Left cardiac atrium (tissue), 4 donors: ENCODE results near the gene PCDHGA10. TPM values are rescaled to one million over a fixed set of nuclear protein-coding genes. Genes with fewer than 3 reads are reported as not detected.
"Not testable (repeated sequence)": the region's sequence is repeated elsewhere in the genome, so short reads cannot be mapped to it uniquely, and the experiment has no call there.

Experiments
- ATAC-seq, 2 donors: fragments of 200-7000 bp; cut with Tn5 transposase; one replicate each; pipeline ENCODE4 v1.9.1; 2020; ENCODE audit warnings: mild to moderate bottlenecking in 2 of 2, moderate library complexity in 2 of 2
- DNase-seq: peaks from one replicate; pipeline ENCODE4 v3.0.0-alpha.2; 2020
- intact Hi-C, 2 donors: fragments of 100-400 bp; cut with DNase I; formaldehyde crosslinking; loops; one replicate each; pipeline versions ENCODE4 v1.14.1 to v1.15.1; 2022 to 2023
- total RNA-seq, 2 donors: library from RNA; stranded (reverse); fragmentation: NEBNext Ultra II Directional; extraction: Animal tissue kit (Norgen Biotek cat#: 25700); gene quantifications; one replicate each; pipeline ENCODE4 v1.2.1, GENCODE V29; 2021
- donor health status: DM: no; HTN: yes; CAD: no.
- donor health status: DM: no; HTN: yes; CAD: no; lungs with severe emphysema.
- donor health status: DM: yes; HTN: yes; CAD: no.
- donor health status: Dilated cardiomyopathy.

PCDHGA10 gene
- total RNA-seq, 2 donors from 2014 or later: 3.3 to 4.6 TPM

DNA sequence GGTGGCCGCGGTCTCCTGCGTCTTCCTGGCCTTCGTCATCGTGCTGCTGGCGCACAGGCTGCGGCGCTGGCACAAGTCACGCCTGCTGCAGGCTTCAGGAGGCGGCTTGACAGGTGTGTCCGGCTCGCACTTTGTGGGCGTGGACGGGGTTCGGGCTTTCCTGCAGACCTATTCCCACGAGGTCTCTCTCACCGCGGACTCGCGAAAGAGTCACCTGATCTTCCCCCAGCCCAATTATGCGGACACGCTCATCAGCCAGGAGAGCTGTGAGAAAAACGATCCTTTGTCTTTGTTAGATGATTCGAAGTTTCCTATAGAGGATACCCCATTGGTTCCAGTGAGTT lies 2.5 kb downstream of the PCDHGA10 start:
- not testable (repeated sequence) for ATAC-seq, DNase-seq
- intact Hi-C loops: loop anchor here (5.0 to 10.0 kb wide), 2 partner anchors 140 to 147 kb away; no protein-coding TSS in a partner anchor

DNA sequence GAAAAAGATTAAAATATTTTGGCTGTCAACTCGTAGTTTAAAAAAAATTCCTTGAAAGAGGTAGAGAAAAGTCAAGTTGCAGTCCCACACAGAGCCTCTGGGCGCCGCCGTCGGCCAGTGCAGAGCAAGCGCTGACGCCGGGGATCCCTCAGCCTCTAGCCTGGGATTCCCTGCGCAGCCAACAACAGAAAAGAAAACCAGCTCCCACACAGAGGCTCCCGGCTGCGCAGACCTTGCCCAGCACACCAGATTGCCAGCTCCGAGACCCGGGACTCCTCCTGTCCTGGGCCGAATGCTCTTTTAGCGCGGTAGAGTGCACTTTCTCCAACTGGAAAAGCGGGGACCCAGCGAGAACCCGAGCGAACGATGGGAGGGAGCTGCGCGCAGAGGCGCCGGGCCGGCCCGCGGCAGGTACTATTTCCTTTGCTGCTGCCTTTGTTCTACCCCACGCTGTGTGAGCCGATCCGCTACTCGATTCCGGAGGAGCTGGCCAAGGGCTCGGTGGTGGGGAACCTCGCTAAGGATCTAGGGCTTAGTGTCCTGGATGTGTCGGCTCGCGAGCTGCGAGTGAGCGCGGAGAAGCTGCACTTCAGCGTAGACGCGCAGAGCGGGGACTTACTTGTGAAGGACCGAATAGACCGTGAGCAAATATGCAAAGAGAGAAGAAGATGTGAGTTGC lies 4.8 kb downstream of the PCDHGA10 start, which contains the start of gene PCDHGB7:
TSS of gene PCDHGB7 (plus strand) at position 184 of the 679 bp plus-strand sequence. CDS start at position 367, 183 bp downstream.
- DNase-seq: peak; percentile 83
- intact Hi-C loops: loop anchor here (5.0 to 10.0 kb wide), 2 partner anchors 137 to 145 kb away; no protein-coding TSS in a partner anchor
- peak; percentile 91 to 95 for ATAC-seq

DNA sequence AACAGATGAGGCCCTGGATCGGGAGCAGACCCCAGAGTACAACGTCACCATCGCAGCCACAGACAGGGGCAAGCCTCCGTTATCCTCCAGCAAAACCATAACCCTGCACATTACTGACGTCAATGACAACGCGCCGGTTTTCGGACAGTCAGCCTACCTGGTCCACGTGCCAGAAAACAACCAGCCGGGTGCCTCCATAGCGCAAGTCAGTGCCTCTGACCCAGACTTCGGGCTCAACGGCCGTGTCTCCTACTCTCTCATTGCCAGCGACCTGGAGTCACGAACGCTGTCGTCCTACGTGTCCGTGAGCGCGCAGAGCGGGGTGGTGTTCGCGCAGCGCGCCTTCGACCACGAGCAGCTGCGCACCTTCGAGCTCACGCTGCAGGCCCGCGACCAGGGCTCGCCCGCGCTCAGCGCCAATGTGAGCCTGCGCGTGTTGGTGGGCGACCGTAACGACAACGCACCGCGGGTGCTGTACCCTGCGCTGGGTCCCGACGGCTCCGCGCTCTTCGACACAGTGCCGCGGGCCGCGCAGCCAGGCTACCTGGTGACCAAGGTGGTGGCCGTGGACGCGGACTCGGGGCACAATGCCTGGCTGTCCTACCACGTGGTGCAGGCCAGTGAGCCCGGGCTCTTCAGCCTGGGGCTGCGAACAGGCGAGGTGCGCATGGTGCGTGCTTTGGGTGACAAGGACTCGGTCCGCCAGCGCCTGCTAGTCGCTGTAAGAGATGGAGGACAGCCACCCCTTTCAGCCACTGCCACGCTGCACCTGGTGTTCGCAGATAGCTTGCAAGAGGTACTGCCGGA lies 6.5 kb downstream of the PCDHGA10 start:
- intact Hi-C loops: loop anchor here (5.0 to 10.0 kb wide), 2 partner anchors 136 to 143 kb away; no protein-coding TSS in a partner anchor
- DNase-seq: no peak
- no peak for ATAC-seq

DNA sequence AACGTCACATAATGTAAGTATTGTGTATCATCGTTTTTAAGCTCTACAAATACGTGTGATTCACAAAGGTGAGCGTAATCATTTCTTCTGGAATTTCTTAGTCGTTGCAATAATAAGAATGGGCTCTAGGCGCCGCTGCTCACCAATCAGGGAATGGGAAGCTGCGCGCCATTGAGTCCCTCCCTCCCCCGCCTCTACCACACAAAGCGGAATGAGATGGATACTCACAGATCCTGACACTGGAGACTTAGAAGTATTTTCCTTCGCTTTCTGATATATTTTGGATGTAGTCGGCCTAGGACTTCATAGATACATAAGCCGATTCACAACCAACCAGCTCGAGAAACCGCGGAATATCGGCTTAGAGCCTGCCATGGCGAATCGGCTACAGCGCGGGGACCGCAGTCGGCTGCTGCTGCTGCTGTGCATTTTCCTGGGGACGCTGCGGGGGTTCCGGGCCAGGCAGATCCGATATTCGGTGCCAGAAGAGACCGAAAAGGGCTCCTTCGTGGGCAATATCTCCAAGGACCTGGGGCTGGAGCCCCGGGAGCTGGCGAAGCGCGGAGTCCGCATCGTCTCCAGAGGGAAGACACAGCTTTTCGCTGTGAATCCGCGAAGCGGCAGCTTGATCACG lies 8.2 kb downstream of the PCDHGA10 start, which contains the start of gene PCDHGA11:
TSS of gene PCDHGA11 (plus strand) at position 197 of the 634 bp plus-strand sequence. CDS start at position 374, 177 bp downstream.
- ATAC-seq (peak in 1 of 2 donors; percentile 52), DNase-seq (no peak)
- intact Hi-C loops: loop anchor here in 1 of 2 donors (10.0 kb wide), 1 partner anchor 104 kb away; no protein-coding TSS in a partner anchor

DNA sequence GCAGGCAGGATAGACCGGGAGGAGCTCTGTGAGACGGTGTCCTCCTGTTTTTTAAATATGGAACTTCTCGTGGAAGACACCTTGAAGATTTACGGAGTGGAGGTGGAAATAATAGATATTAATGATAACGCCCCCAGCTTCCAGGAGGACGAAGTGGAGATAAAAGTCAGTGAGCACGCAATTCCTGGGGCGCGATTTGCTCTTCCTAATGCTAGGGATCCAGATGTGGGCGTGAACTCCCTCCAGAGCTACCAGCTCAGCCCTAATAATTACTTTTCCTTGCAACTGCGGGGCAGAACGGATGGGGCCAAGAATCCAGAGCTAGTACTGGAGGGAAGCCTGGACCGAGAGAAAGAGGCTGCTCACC lies 8.7 kb downstream of the PCDHGA10 start:
- no peak for ATAC-seq
- intact Hi-C loops: loop anchor here in 1 of 2 donors (10.0 kb wide), 1 partner anchor 103 kb away; no protein-coding TSS in a partner anchor

DNA sequence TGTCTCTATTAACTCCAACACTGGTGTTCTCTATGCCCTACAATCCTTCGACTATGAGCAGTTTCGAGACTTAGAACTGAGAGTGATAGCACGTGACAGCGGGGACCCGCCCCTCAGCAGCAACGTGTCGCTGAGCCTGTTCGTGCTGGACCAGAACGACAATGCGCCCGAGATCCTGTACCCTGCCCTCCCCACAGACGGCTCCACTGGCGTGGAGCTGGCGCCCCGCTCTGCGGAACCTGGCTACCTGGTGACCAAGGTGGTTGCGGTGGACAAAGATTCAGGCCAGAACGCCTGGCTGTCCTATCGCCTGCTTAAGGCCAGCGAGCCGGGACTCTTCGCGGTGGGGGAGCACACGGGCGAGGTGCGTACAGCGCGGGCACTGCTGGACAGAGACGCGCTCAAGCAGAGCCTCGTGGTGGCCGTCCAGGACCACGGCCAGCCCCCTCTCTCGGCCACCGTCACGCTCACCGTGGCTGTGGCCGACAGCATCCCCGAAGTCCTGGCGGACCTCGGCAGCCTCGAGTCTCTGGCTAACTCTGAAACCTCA lies 10.0 kb downstream of the PCDHGA10 start:
- ATAC-seq: no peak
- no peak for DNase-seq
- intact Hi-C loops: loop anchor here in 1 of 2 donors (10.0 kb wide), 1 partner anchor 102 kb away; no protein-coding TSS in a partner anchor

More for the DNA sequence above, 8.7 kb downstream of the PCDHGA10 start:
- no peak for DNase-seq

DNA sequence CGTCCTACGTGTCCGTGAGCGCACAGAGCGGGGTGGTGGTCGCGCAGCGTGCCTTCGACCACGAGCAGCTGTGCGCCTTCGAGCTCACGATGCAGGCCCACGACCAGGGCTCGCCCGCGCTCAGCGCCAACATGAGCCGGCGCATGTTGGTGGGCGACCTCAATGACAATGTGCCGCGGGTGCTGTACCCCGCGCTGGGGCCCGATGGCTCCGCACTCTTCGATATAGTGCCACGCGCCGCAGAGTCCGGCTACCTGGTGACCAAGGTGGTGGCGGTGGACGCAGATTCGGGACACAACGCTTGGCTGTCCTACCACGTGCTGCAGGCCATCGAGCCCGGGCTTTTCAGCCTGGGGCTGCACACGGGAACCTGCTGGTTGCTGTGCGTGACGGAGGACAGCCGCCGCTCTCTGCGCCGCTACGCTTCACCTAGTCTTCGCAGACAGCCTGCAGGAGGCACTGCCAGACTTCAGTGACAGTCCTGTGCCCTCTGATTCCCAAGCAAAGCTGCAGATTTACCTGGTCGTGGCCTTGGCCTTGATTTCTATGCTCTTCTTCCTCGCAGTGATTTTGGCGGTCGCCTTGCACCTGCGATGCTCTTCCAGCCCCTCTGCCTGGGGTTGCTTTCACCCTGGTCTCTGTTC lies 15.1 kb downstream of the PCDHGA10 start:
- intact Hi-C loops: loop anchor here in 1 of 2 donors (10.0 kb wide), 1 partner anchor 97 kb away; no protein-coding TSS in a partner anchor
- DNase-seq (no peak), ATAC-seq (no peak)

DNA sequence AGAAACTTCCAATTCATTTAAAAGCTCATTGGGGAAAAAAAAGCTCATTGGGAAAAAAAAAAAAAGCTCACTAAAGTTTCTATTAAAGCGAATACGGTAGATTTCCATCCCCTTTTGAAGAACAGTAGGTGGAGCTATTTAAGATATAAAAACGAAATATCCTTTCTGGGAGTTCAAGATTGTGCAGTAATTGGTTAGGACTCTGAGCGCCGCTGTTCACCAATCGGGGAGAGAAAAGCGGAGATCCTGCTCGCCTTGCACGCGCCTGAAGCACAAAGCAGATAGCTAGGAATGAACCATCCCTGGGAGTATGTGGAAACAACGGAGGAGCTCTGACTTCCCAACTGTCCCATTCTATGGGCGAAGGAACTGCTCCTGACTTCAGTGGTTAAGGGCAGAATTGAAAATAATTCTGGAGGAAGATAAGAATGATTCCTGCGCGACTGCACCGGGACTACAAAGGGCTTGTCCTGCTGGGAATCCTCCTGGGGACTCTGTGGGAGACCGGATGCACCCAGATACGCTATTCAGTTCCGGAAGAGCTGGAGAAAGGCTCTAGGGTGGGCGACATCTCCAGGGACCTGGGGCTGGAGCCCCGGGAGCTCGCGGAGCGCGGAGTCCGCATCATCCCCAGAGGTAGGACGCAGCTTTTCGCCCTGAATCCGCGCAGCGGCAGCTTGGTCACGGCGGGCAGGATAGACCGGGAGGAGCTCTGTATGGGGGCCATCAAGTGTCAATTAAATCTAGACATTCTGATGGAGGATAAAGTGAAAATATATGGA lies 17.7 kb downstream of the PCDHGA10 start, which contains the start of gene PCDHGA12:
TSS of gene PCDHGA12 (plus strand) at position 176 of the 782 bp plus-strand sequence. CDS start at position 429, 253 bp downstream.
- ATAC-seq: peak; percentile 86 to 94
- intact Hi-C loops: loop anchor here in 1 of 2 donors (2.0 kb wide), 1 partner anchor 82 kb away; no protein-coding TSS in a partner anchor

DNA sequence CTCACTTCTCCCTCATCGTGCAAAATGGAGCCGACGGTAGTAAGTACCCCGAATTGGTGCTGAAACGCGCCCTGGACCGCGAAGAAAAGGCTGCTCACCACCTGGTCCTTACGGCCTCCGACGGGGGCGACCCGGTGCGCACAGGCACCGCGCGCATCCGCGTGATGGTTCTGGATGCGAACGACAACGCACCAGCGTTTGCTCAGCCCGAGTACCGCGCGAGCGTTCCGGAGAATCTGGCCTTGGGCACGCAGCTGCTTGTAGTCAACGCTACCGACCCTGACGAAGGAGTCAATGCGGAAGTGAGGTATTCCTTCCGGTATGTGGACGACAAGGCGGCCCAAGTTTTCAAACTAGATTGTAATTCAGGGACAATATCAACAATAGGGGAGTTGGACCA lies 18.5 kb downstream of the PCDHGA10 start:
- intact Hi-C loops: loop anchor here in 1 of 2 donors (2.0 kb wide), 1 partner anchor 82 kb away; no protein-coding TSS in a partner anchor
- no peak for DNase-seq
- peak; percentile 38 to 44 for ATAC-seq

More for the DNA sequence above, 17.7 kb downstream of the PCDHGA10 start, which contains the start of gene PCDHGA12:
- DNase-seq: peak; percentile 63

DNA sequence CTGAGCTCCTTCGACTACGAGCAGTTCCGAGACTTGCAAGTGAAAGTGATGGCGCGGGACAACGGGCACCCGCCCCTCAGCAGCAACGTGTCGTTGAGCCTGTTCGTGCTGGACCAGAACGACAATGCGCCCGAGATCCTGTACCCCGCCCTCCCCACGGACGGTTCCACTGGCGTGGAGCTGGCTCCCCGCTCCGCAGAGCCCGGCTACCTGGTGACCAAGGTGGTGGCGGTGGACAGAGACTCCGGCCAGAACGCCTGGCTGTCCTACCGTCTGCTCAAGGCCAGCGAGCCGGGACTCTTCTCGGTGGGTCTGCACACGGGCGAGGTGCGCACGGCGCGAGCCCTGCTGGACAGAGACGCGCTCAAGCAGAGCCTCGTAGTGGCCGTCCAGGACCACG lies 19.5 kb downstream of the PCDHGA10 start:
- not testable (repeated sequence) for ATAC-seq, DNase-seq
- intact Hi-C loops: loop anchor here in 1 of 2 donors (2.0 kb wide), 1 partner anchor 44 kb away; no protein-coding TSS in a partner anchor

DNA sequence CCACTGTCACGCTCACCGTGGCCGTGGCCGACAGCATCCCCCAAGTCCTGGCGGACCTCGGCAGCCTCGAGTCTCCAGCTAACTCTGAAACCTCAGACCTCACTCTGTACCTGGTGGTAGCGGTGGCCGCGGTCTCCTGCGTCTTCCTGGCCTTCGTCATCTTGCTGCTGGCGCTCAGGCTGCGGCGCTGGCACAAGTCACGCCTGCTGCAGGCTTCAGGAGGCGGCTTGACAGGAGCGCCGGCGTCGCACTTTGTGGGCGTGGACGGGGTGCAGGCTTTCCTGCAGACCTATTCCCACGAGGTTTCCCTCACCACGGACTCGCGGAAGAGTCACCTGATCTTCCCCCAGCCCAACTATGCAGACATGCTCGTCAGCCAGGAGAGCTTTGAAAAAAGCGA lies 19.9 kb downstream of the PCDHGA10 start:
- intact Hi-C loops: loop anchor here in 1 of 2 donors (2.0 kb wide), 1 partner anchor 44 kb away; no protein-coding TSS in a partner anchor
- not testable (repeated sequence) for ATAC-seq, DNase-seq

DNA sequence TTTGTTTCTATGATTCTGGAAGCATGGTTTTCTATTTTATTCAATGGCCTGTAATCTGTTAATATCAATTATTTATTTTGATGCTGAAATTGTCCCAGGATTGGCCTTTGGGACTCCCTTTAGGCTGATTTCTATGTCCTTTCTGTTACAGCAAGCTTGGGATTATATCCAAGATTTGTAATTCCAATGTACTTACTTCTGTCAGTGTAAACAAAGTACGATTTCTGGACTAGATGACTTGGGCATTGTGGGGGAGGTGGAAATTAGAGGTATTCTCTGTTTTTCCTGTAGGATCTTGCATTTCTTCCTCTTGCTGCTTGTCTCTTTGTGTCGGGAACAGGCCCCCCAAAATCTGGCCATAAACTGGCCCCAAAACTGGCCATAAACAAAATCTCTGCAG lies 21.2 kb downstream of the PCDHGA10 start:
- DNase-seq (no peak), ATAC-seq (no peak)
- intact Hi-C loops: no loop called here

DNA sequence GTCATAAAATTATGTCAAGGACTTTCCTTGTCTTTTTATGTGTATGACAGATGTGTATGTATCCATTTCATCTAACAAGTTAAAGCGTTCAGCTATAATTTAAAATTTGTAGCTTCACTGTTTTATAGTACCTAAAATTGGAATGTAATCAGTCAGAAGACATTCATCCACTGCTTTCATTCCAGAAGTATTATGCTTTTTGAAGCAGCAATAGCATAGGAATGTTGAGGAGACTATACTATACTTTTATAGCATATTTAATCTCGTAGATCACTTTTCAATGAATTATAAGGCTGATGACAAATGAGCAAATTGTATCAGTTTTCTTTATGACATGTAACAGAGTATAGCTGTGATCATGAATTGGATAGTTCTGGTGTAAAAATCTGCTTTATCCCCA lies 24.4 kb downstream of the PCDHGA10 start:
- DNase-seq: no peak
- intact Hi-C loops: no loop called here
- ATAC-seq: no peak

DNA sequence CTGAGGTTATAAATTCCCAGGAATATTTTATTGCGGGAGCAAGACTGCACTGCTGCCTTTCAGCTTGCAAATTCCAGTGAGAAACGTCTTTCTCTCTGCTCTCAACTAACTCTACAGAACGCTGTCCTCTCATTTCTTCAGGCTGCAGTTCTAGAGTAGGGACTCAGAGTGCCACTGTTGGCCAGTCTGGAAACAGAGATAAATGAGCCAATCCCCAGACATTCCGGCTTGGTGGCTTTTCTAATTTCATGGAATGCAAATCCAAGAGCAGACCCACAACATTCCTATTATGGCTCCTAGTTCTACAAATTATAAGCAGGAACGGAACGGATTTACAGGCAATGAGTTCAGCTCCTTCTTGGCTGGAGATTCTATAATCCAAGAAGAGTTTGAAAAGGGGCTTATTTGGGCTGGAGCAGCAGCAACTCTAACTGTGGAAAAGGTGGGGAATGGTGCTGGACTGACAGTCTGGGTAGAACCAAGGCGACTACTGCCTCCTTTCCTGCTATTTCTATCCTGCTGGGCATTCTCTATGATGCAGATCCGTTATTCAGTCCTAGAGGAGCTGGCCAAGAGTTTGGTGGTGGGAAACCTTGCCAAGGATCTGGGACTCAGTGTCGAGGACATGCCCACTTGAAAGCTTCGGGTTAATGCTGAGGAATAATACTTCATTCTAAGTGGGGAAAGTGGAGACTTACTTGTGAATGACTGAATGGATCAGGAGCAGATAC lies 26.8 kb downstream of the PCDHGA10 start:
- ATAC-seq (no peak), DNase-seq (no peak)
- intact Hi-C loops: no loop called here

DNA sequence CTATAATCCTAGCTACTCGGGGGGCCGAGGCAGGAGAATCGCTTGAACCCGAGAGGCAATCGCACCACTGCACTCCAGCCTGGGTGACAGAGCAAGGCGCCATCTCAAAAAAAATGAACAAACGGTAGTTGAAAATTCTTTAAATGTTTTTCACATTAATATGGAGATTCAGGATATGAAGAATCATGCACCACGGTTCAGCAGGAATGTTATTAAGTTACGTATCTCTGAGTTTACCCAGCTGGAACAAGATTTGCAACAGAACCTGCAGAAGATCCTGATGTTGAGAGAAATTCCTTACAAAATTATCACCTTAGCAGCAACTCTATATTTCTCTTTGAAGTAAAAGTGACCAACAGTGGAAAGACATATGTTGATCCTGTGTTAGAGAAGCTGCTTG lies 27.6 kb downstream of the PCDHGA10 start:
- no peak for ATAC-seq
- no peak for DNase-seq
- intact Hi-C loops: no loop called here

DNA sequence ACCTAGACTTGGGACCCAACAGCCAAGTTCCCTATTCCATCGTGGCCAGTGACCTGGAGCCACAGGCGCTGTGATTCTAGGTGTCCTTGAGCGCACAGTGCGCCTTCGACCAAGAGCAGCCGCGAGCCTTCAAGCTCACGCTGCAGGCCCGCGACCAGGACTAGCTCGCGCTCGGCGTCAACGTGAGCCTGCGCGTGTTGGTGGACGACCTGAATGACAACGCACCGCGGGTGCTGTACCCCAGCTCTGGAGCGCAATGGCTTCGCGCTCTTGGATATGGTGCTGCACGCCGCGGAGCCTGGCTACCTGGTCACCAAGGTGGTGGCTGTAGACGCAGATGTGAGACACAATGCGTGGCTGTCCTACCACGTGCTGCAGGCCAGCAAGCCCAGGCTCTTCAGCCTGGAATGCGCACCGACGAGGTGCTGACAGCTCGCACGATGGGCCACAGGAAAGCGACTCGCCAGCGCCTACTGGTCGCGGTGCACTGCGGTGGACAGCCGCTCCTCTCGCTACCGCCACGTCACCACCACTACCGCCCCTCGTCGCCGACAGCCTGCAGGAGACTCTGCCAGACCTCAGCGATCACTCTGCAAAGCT lies 28.9 kb downstream of the PCDHGA10 start:
- DNase-seq: no peak
- peak; percentile 57 to 70 for ATAC-seq
- intact Hi-C loops: no loop called here
